K562 (cell line): ENCODE results near the gene HAAO. TPM values are rescaled to one million over a fixed set of nuclear protein-coding genes. Genes with fewer than 3 reads are reported as not detected.

Experiments used
- ATAC-seq: fragments of 200-7000 bp; cut with Tn5 transposase; 3 replicates; pipeline ENCODE4 v1.9.1; 2020; ENCODE audit warnings: moderate library complexity
- BruUV-seq: library from RNA; stranded (reverse); fragments of 400-500 nt; replicated peaks from 2 replicates; lab custom pipeline; 2021; lab: Mats Ljungman, UMichigan
- CTCF ChIA-PET: fragments of 300-600 bp; formaldehyde crosslinking; extraction: SDS; loops from one replicate; lab custom pipeline; 2021; ENCODE audit warnings: low intra/inter-chr PET ratio; lab: Yijun Ruan, JAX
- POLR2A ChIA-PET: fragments of 300-600, 350-650 bp; sonication (Branson Sonifier 250); formaldehyde crosslinking; extraction: SDS; loops from one replicate; lab custom pipeline; 2021; ENCODE audit warnings: antibody characterized with exemption, inconsistent platforms; lab: Yijun Ruan, JAX
- DNase-seq, 4 experiments: peaks; one replicate each; pipeline versions ENCODE4 v3.0.0 to v3.0.0-alpha.2; 2011 to 2018; ENCODE audit warnings: low spot score in 3 of 4, mixed read lengths in 3 of 4; ENCODE audit errors: extremely low read depth in 1 of 4
- FAIRE-seq: peaks from 2 replicates; lab custom pipeline; 2011; peaks lifted over from hg19 to GRCh38; lab: Jason Lieb, UNC
- H2AFZ ChIP-seq: 2 replicates; pipeline ENCODE4 v1.6.0; 2011; ENCODE audit warnings: low read depth, low read length, control low read depth, inconsistent platforms
- H3K27ac ChIP-seq: fragments of 200-600 bp; 3 replicates; pipeline ENCODE4 v1.8.0; 2011; ENCODE audit warnings: low read depth, mild to moderate bottlenecking, control low read depth, inconsistent platforms, low read length, moderate library complexity, mixed read lengths; ENCODE audit errors: extremely low read depth
- H3K27me3 ChIP-seq, 2 experiments: fragments of 300-600 bp in 1 of 2; 2 replicates in 1 of 2; 3 replicates in 1 of 2; pipeline versions ENCODE4 v1.6.0 to v1.8.0; 2011; ENCODE audit warnings: inconsistent platforms in 2 of 2, low read length in 2 of 2, mild to moderate bottlenecking in 1 of 2, mixed read lengths in 1 of 2, moderate library complexity in 1 of 2; ENCODE audit not compliant: control insufficient read depth in 2 of 2, insufficient read depth in 2 of 2
- H3K36me3 ChIP-seq: fragments of 300-600 bp; 3 replicates; pipeline ENCODE4 v1.8.0; 2011; ENCODE audit warnings: mild to moderate bottlenecking, low read length, inconsistent platforms; ENCODE audit not compliant: control insufficient read depth, insufficient read depth
- H3K4me1 ChIP-seq, 2 experiments: fragments of 200-600 bp in 1 of 2; replicated peaks in 1 of 2; 2 replicates in 1 of 2; 3 replicates in 1 of 2; pipeline versions ENCODE4 v1.5.1 to v1.8.0; 2011; ENCODE audit warnings: inconsistent platforms in 2 of 2, low read length in 2 of 2, mild to moderate bottlenecking in 1 of 2, mixed read lengths in 1 of 2, moderate library complexity in 1 of 2; ENCODE audit not compliant: control insufficient read depth in 2 of 2, insufficient read depth in 2 of 2
- H3K4me2 ChIP-seq: 2 replicates; pipeline ENCODE4 v1.6.1; 2011; ENCODE audit warnings: low read length, control low read depth, inconsistent platforms, mixed read lengths; ENCODE audit not compliant: insufficient read depth
- H3K4me3 ChIP-seq: fragments of 200-600 bp; sonication (generic), shearing (Covaris generic); 2 replicates; pipeline ENCODE4 v1.5.1; 2016; ENCODE audit warnings: control low read depth, inconsistent platforms
- H3K79me2 ChIP-seq: fragments of 200-600 bp; 3 replicates; pipeline ENCODE4 v1.8.0; 2011; ENCODE audit warnings: low read length, inconsistent platforms; ENCODE audit not compliant: control insufficient read depth, insufficient read depth
- H3K9ac ChIP-seq, 2 experiments: 2 replicates each; pipeline versions ENCODE4 v1.6.0 to v1.6.1; 2011; ENCODE audit warnings: low read depth in 2 of 2, low read length in 2 of 2, control low read depth in 1 of 2, inconsistent platforms in 1 of 2, mild to moderate bottlenecking in 1 of 2, mixed read lengths in 1 of 2; ENCODE audit not compliant: insufficient read depth in 1 of 2
- H3K9me1 ChIP-seq: one replicate; pipeline ENCODE4 v1.6.0; 2011; ENCODE audit warnings: inconsistent platforms, mild to moderate bottlenecking, low read length, moderate library complexity; ENCODE audit not compliant: control insufficient read depth, insufficient read depth
- H3K9me3 ChIP-seq: replicated peaks from 2 replicates; pipeline ENCODE4 v1.5.1; 2011; ENCODE audit warnings: low read depth, low read length, inconsistent platforms; ENCODE audit not compliant: control insufficient read depth, insufficient read depth
- H4K20me1 ChIP-seq: replicated peaks from 2 replicates; pipeline ENCODE4 v1.6.1; 2011; ENCODE audit warnings: low read length, inconsistent platforms, mixed read lengths; ENCODE audit not compliant: control insufficient read depth, insufficient read depth
- CBX2 ChIP-seq: fragments of 200-600 bp; sonication (generic); IDR thresholded peaks from one replicate; pipeline ENCODE4 v1.6.1; 2012; ENCODE audit warnings: mild to moderate bottlenecking, low read length, inconsistent platforms; ENCODE audit not compliant: insufficient read depth, poor library complexity, severe bottlenecking
- DACH1 ChIP-seq: fragments of 450-650 bp; IDR thresholded peaks from 2 replicates; pipeline ENCODE4 v1.6.1; 2018; ENCODE audit not compliant: partially characterized antibody
- HNRNPK ChIP-seq: fragments of 200-400 bp; formaldehyde crosslinking; IDR thresholded peaks from one replicate; pipeline ENCODE4 v1.6.1; 2018; ENCODE audit warnings: mild to moderate bottlenecking, low read depth, low read length; ENCODE audit not compliant: poor library complexity, severe bottlenecking
- JUNB ChIP-seq: fragments of 450-650 bp; formaldehyde crosslinking; conservative IDR thresholded peaks from 2 replicates; pipeline ENCODE4 v1.4.0; 2020; ENCODE audit warnings: mild to moderate bottlenecking
- NCOA6 ChIP-seq: fragments of 450-650 bp; IDR thresholded peaks from 2 replicates; pipeline ENCODE4 v1.6.1; 2017; ENCODE audit warnings: mild to moderate bottlenecking
- PHTF2 ChIP-seq: fragments of 250-450 bp; sonication (Bioruptor Pico); IDR thresholded peaks from 2 replicates; pipeline ENCODE4 v1.5.0; 2021; ENCODE audit warnings: mild to moderate bottlenecking
- SRSF7 ChIP-seq: fragments of 200-400 bp; formaldehyde crosslinking; optimal IDR thresholded peaks from 2 replicates; pipeline ENCODE3; 2017; ENCODE audit warnings: mild to moderate bottlenecking, low read depth, low read length
- ZNF140 ChIP-seq: fragments of 250-450 bp; sonication (Bioruptor Pico); IDR thresholded peaks from 2 replicates; pipeline ENCODE4 v1.8.0; 2021; ENCODE audit warnings: moderate library complexity, mild to moderate bottlenecking, inconsistent platforms
- ZNF408 ChIP-seq: fragments of 250-450 bp; sonication (Bioruptor Pico); IDR thresholded peaks from 2 replicates; pipeline ENCODE4 v1.4.0; 2020; ENCODE audit warnings: low read depth, mild to moderate bottlenecking, moderate library complexity
- WGBS: fragments of 100-300 bp; shearing (Covaris generic); methylation state at CpG from one replicate; pipeline ENCODE4 v1.1.6; 2016; ENCODE audit warnings: low coverage, mixed read lengths; ENCODE audit not compliant: insufficient coverage; ENCODE audit errors: missing lambda C conversion rate; 5-methylcytosine and 5-hydroxymethylcytosine counted together
- in situ Hi-C: fragments of 300-500 bp; cut with MboI; formaldehyde crosslinking; loops from 4 replicates; pipeline ENCODE4 v1.15.0; 2018; ENCODE audit warnings: inconsistent platforms, mixed read lengths
- intact Hi-C: fragments of 100-400 bp; cut with micrococcal nuclease; formaldehyde crosslinking; loops from 2 replicates; pipeline ENCODE4 v1.14.2; 2022
- polyA plus RNA-seq, 8 experiments: library from polyadenylated mRNA; depleted of rRNA in 4 of 8; stranded (reverse) in 5 of 8; unstranded in 3 of 8; fragments of >200 nt; fragmentation: Nextera tagmentation in 2 of 8; fragmentation: Illumina TruSeq in 1 of 8; extraction: Ambion mirVana in 2 of 8; extraction: Trizol in 1 of 8; gene quantifications; 2 replicates each; pipeline versions ENCODE4 v1.2.1 to v1.2.3, GENCODE V29; 2011 to 2014; ENCODE audit warnings: inconsistent platforms in 1 of 8, missing spikeins in 1 of 8
- total RNA-seq, 7 experiments: library from RNA; depleted of rRNA in 6 of 7; stranded (reverse); fragments of >200 nt in 6 of 7; fragmentation: Illumina TruSeq in 2 of 7; extraction: Trizol in 2 of 7; gene quantifications; 2 replicates each; pipeline versions ENCODE4 v1.2.1 to v1.2.3, GENCODE V29; 2011 to 2021; ENCODE audit warnings: low replicate concordance in 1 of 7
- TF ChIP-seq, protein P1 (sequence below): conservative IDR thresholded peaks from 2 replicates; pipeline ENCODE4 v1.6.1; 2011; ENCODE audit warnings: low read depth, mild to moderate bottlenecking, low read length; ENCODE audit not compliant: control insufficient read depth
- TF ChIP-seq, protein P2 (sequence below): fragments of 250-450 bp; sonication (Bioruptor Pico); IDR thresholded peaks from 2 replicates; pipeline ENCODE4 v1.8.0; 2022; ENCODE audit warnings: inconsistent platforms, mild to moderate bottlenecking, moderate library complexity, borderline replicate concordance
- TF ChIP-seq, protein P3 (sequence below), 3 experiments: fragments of 200-800 bp in 1 of 3; sonication (Bioruptor generic) in 1 of 3; sonication (generic) in 1 of 3; formaldehyde crosslinking in 1 of 3; IDR thresholded peaks; 2 replicates each; pipeline versions ENCODE4 v1.6.1 to v1.8.0; 2016 to 2022; ENCODE audit warnings: mild to moderate bottlenecking in 2 of 3, missing compliant biosample characterization in 2 of 3, missing genetic modification characterization in 2 of 3, missing genetic modification reagents in 1 of 3
- TF ChIP-seq, protein P4 (sequence below): fragments of 200-800 bp; sonication (Bioruptor generic); IDR thresholded peaks from 2 replicates; pipeline ENCODE4 v1.6.1; 2017; ENCODE audit warnings: missing genetic modification characterization, missing compliant biosample characterization
- TF ChIP-seq, protein P5 (sequence below), 2 experiments: fragments of 250-450 bp in 1 of 2; fragments of 450-650 bp in 1 of 2; sonication (Bioruptor Pico) in 1 of 2; IDR thresholded peaks; 2 replicates each; pipeline versions ENCODE4 v1.6.1 to v1.8.0; 2016 to 2021; ENCODE audit warnings: mild to moderate bottlenecking in 2 of 2, moderate library complexity in 2 of 2, missing compliant biosample characterization in 1 of 2, missing genetic modification characterization in 1 of 2

Gene HAAO
- total and polyA plus RNA-seq, 9 of the 15 experiments (the other 6 are each of a cell fraction or from before 2014, with no cell fraction given): not detected

DNA sequence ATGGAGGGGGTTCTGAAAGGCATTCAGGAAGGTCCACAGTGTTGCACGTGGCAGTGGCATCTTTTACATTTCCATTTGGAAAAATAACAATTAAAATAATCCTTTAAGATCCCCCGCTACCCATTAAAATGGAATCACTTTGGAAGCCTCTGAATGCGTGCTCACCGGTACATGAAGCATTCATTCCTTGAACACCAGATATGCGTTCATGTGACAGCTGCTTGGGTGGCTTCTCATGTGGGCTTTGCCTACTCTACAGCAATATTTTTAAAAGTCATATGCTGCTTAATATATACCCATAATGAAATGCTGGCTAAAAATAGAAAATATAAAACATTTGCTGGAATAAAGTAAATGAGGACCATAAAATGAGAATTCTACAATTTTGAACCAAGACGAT lies 14.4 kb upstream of the HAAO start (continued):
- TF ChIP-seq, protein P1, sequence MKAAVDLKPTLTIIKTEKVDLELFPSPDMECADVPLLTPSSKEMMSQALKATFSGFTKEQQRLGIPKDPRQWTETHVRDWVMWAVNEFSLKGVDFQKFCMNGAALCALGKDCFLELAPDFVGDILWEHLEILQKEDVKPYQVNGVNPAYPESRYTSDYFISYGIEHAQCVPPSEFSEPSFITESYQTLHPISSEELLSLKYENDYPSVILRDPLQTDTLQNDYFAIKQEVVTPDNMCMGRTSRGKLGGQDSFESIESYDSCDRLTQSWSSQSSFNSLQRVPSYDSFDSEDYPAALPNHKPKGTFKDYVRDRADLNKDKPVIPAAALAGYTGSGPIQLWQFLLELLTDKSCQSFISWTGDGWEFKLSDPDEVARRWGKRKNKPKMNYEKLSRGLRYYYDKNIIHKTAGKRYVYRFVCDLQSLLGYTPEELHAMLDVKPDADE: no peak
- TF ChIP-seq, protein P2, sequence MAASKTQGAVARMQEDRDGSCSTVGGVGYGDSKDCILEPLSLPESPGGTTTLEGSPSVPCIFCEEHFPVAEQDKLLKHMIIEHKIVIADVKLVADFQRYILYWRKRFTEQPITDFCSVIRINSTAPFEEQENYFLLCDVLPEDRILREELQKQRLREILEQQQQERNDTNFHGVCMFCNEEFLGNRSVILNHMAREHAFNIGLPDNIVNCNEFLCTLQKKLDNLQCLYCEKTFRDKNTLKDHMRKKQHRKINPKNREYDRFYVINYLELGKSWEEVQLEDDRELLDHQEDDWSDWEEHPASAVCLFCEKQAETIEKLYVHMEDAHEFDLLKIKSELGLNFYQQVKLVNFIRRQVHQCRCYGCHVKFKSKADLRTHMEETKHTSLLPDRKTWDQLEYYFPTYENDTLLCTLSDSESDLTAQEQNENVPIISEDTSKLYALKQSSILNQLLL (CRISPR knock-in tag): no peak
- no peak for TF ChIP-seq ZNF140 (CRISPR knock-in tag)
- TF ChIP-seq HNRNPK: no peak

DNA sequence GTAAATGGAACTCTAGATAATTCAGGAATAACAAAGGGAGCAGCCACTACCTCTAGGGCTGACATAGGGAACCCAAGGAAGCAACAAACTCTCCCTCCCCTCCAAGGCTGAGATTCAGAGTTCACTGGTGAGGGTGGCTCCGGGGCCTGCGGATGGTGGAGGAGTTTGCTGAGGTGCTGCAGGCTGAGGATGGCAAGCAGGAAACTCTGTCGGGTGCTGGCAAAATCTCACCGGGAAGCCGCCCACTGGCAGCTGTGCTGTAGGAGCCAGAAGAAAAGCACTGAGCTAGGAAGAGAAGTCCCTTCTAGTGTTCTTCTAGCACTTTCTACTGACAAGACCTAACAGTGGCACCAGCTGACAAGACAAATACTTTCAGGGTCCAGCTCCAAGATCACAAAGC lies 12.5 kb upstream of the HAAO start:
- 52% methylated on average over 5 of the region's 5 CpGs for WGBS
- H3K9ac ChIP-seq: 0 out of 4 replicates have a peak overlapping the region, but pooled peaks of 1 of the 2 experiments have one; percentile 19
- in situ Hi-C loops: no loop called here
- no peaks in the 10 kb centered on the region for H4K20me1 ChIP-seq
- ATAC-seq (no peak), FAIRE-seq (no peak), DNase-seq (no peak)
- H3K27me3 ChIP-seq: peaks cover 4 to 16% of the 10 kb centered on the region in 2 experiments; a peak in 2 of 5 replicates
- intact Hi-C loops: no loop called here
- no peaks in the 10 kb centered on the region for H3K36me3 ChIP-seq
- no peak overlapping the region; the same call in 1 of the 2 replicates for H2AFZ ChIP-seq
- H3K79me2 ChIP-seq: no peaks in the 10 kb centered on the region
- H3K4me3 ChIP-seq: no peak overlapping the region
- no peaks in the 10 kb centered on the region for H3K9me1 ChIP-seq
- H3K4me2 ChIP-seq: no peak overlapping the region
- peaks cover 4% of the 10 kb centered on the region in 2 experiments; a peak in 3 of 5 replicates for H3K4me1 ChIP-seq
- no TSS peak for BruUV-seq
- H3K9me3 ChIP-seq: no peaks in the 10 kb centered on the region
- ChIA-PET CTCF (no interaction called here), POLR2A (interaction anchor here (0.6 to 1.0 kb wide), 3 partner anchors 9 to 461 kb away, joined by 3 read pairs; no protein-coding TSS in a partner anchor)
- H3K27ac ChIP-seq: no peak overlapping the region
- no peak for TF ChIP-seq JUNB (CRISPR knock-in tag)
- no peak for TF ChIP-seq DACH1
- TF ChIP-seq, protein P3, sequence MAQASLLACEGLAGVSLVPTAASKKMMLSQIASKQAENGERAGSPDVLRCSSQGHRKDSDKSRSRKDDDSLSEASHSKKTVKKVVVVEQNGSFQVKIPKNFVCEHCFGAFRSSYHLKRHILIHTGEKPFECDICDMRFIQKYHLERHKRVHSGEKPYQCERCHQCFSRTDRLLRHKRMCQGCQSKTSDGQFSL (CRISPR knock-in tag; IDR thresholded peaks at IDR 0.05): no peak
- TF ChIP-seq, protein P3 (tag; IDR thresholded peaks at IDR 0.05): no peak
- TF ChIP-seq CBX2: no peak
- no peak for TF ChIP-seq SRSF7
- TF ChIP-seq, protein P4, sequence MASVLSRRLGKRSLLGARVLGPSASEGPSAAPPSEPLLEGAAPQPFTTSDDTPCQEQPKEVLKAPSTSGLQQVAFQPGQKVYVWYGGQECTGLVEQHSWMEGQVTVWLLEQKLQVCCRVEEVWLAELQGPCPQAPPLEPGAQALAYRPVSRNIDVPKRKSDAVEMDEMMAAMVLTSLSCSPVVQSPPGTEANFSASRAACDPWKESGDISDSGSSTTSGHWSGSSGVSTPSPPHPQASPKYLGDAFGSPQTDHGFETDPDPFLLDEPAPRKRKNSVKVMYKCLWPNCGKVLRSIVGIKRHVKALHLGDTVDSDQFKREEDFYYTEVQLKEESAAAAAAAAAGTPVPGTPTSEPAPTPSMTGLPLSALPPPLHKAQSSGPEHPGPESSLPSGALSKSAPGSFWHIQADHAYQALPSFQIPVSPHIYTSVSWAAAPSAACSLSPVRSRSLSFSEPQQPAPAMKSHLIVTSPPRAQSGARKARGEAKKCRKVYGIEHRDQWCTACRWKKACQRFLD (CRISPR knock-in tag): no peak
- TF ChIP-seq PHTF2 (CRISPR knock-in tag): no peak
- TF ChIP-seq NCOA6: no peak
- TF ChIP-seq, protein P5, sequence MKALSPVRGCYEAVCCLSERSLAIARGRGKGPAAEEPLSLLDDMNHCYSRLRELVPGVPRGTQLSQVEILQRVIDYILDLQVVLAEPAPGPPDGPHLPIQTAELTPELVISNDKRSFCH (CRISPR knock-in tag; IDR thresholded peaks at IDR 0.05): no peak
- TF ChIP-seq, protein P5 (tag; IDR thresholded peaks at IDR 0.05): no peak
- TF ChIP-seq ZNF408 (CRISPR knock-in tag): no peak
